HG02623 (cell line): ENCODE measurements around the gene FADS2.

Source experiments
- ATAC-seq: cut with Tn5 transposase; IDR thresholded peaks from one replicate; pipeline ENCODE4 v1.9.1; 2021; ENCODE audit warnings: moderate library complexity; ENCODE audit not compliant: unreplicated experiment

The FADS2 gene

GRCh38 chr11:61900251-61900650 lies 72.2 kb downstream of the FADS2 start:
- ATAC-seq: no peak

GRCh38 chr11:61901397-61901796 lies 73.3 kb downstream of the FADS2 start:
- ATAC-seq: no peak

- no peak for ATAC-seq
Observed at GRCh38 chr11:61902313-61902712, 74.2 kb downstream of the FADS2 start.

GRCh38 chr11:61903845-61904244 lies 75.7 kb downstream of the FADS2 start:
- no peak for ATAC-seq

GRCh38 chr11:61904539-61905048 lies 76.5 kb downstream of the FADS2 start:
- ATAC-seq: no peak

GRCh38 chr11:61905067-61905696 lies 77.1 kb downstream of the FADS2 start:
- ATAC-seq: no peak

GRCh38 chr11:61905801-61906521 lies 77.9 kb downstream of the FADS2 start:
- ATAC-seq: no peak

GRCh38 chr11:61906522-61906909 lies 78.4 kb downstream of the FADS2 start:
- ATAC-seq: no peak

GRCh38 chr11:61907282-61907681 lies 79.2 kb downstream of the FADS2 start:
- ATAC-seq: no peak

- ATAC-seq: no peak
Observed at GRCh38 chr11:61907871-61908729, 80.0 kb downstream of the FADS2 start.

GRCh38 chr11:61908730-61909316 lies 80.7 kb downstream of the FADS2 start:
- no peak for ATAC-seq

GRCh38 chr11:61910187-61911127 lies 82.4 kb downstream of the FADS2 start:
- no peak for ATAC-seq

GRCh38 chr11:61911128-61911700 lies 83.1 kb downstream of the FADS2 start:
- no peak for ATAC-seq

GRCh38 chr11:61911701-61912529 lies 83.8 kb downstream of the FADS2 start:
- no peak for ATAC-seq

GRCh38 chr11:61912530-61912898 lies 84.4 kb downstream of the FADS2 start:
- ATAC-seq: no peak

GRCh38 chr11:61912991-61913698 lies 85.0 kb downstream of the FADS2 start:
- ATAC-seq: no peak

- no peak for ATAC-seq
Observed at GRCh38 chr11:61913699-61914395, 85.7 kb downstream of the FADS2 start.
